Measurements from ENCODE around the gene RIN3.

DNA sequence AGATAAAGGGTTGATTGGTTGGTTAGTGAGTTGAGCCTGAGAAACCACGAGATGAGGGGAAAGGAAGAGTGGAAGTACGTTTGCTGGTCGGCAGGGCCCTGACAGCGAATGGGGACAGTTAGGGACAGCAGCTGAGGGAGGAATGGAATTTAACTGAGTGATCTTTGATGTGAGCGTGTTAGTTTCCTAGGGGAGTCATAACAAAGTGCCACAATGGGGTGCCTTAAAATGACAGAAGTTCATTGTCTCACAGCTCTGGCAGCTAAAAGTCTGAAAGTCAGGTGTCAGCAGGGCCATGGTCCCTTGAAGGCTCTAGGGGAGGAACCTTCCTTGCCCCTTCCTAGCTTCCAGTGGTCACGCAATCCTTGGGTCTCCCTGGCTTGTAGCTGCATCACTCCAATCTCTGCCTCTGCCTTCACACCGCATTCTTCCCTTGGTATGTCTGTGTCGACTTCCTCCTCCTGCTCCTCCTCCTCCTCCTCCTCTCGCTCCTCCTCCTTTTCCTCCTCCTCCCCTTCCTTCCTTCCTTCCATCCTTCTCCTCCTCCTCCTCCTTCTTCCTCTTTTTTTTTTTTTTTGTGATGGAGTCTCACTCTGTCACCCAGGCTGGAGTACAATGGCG, 26.0 kb upstream of the RIN3 start:
- TF ChIP-seq POLR2A (IDR thresholded peaks at IDR 0.05) (no peak), POLR2AphosphoS5 (IDR thresholded peaks at IDR 0.05) (no peak)
- TF ChIP-seq, protein P1, sequence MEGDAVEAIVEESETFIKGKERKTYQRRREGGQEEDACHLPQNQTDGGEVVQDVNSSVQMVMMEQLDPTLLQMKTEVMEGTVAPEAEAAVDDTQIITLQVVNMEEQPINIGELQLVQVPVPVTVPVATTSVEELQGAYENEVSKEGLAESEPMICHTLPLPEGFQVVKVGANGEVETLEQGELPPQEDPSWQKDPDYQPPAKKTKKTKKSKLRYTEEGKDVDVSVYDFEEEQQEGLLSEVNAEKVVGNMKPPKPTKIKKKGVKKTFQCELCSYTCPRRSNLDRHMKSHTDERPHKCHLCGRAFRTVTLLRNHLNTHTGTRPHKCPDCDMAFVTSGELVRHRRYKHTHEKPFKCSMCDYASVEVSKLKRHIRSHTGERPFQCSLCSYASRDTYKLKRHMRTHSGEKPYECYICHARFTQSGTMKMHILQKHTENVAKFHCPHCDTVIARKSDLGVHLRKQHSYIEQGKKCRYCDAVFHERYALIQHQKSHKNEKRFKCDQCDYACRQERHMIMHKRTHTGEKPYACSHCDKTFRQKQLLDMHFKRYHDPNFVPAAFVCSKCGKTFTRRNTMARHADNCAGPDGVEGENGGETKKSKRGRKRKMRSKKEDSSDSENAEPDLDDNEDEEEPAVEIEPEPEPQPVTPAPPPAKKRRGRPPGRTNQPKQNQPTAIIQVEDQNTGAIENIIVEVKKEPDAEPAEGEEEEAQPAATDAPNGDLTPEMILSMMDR (IDR thresholded peaks at IDR 0.05 in 8 of 11, conservative IDR thresholded peaks at IDR 0.05 in 3 of 11) = no peak

Measured in spleen (tissue), 7 donors.